ENCODE measurements around the gene HIGD2A. TPM values are rescaled to one million over a fixed set of nuclear protein-coding genes. Genes with fewer than 3 reads are reported as not detected.

The HIGD2A gene
- total RNA-seq, 5 donors from 2014 or later (not counting 1 experiment from before 2014, with no cell fraction given) = 88.5 to 117 (median 95.4) TPM

DNA sequence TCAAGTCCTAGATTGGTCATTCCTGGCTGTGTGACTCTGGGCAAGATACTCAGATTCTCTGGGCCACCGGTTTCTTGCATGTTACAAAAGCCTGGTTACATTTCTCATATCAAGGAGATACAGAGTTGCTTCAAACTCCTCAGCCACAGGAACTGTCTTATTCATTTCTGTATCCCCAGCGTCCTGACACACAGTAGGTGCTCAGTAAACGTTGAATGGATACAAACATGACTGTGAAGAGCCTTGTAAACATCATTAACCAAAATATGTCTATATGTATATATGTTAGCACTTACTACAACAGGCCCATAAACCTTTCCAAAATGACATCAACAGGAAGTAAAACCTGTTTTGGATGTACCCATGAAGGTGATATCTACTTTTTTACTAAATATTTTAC, 26.2 kb downstream of the HIGD2A start:
- ATAC-seq (replicated peaks in 1 of 4) (no peak), DNase-seq (no peak)
- H3K9me3 ChIP-seq = no peaks in the 10 kb centered on the region
- CTCF ChIA-PET = interaction anchor here (0.7 to 2.3 kb wide), 3 partner anchors 33 to 233 kb away, joined by 3 to 12 read pairs (median 3); no protein-coding TSS in a partner anchor
- peaks cover 7% of the 10 kb centered on the region for H3K36me3 Mint-ChIP-seq
- peak overlapping the region; percentile 30 for H3K27ac ChIP-seq (ENCODE audit: low read length)
- H3K27me3 Mint-ChIP-seq = no peaks in the 10 kb centered on the region
- H3K27me3 ChIP-seq (replicated peaks in 1 of 2; ENCODE audit: control insufficient read depth in 2 of 2, extremely low read depth in 1 of 2, insufficient read depth in 2 of 2, low read length in 1 of 2) = no peaks in the 10 kb centered on the region
- H3K9me3 Mint-ChIP-seq = no peaks in the 10 kb centered on the region
- POLR2A ChIA-PET = no interaction called here
- H3K36me3 ChIP-seq (ENCODE audit: control insufficient read depth in 2 of 2, extremely low read depth in 1 of 2, insufficient read depth in 1 of 2, low read length in 1 of 2) = peaks cover 2 to 5% of the 10 kb centered on the region in 2 donors
- WGBS (ENCODE audit: insufficient coverage) = 100% methylated on average over 1 of the region's 3 CpGs
- peak overlapping the region; percentile 76 to 82 (median 77) for H3K4me3 Mint-ChIP-seq
- H3K27ac Mint-ChIP-seq = peak overlapping the region; percentile 34 to 73
- peaks cover 42 to 51% (median 46%) of the 10 kb centered on the region in 3 donors for H3K4me1 Mint-ChIP-seq
- peaks cover 11 to 39% of the 10 kb centered on the region in 2 experiments for H3K4me1 ChIP-seq (ENCODE audit: control insufficient read depth in 1 of 2, extremely low read depth in 1 of 2, insufficient read depth in 2 of 2, low read length in 2 of 2)
- no peak overlapping the region for H3K4me3 ChIP-seq (ENCODE audit: control insufficient read depth in 1 of 2, extremely low read depth in 1 of 2, low read length in 1 of 2)

DNA sequence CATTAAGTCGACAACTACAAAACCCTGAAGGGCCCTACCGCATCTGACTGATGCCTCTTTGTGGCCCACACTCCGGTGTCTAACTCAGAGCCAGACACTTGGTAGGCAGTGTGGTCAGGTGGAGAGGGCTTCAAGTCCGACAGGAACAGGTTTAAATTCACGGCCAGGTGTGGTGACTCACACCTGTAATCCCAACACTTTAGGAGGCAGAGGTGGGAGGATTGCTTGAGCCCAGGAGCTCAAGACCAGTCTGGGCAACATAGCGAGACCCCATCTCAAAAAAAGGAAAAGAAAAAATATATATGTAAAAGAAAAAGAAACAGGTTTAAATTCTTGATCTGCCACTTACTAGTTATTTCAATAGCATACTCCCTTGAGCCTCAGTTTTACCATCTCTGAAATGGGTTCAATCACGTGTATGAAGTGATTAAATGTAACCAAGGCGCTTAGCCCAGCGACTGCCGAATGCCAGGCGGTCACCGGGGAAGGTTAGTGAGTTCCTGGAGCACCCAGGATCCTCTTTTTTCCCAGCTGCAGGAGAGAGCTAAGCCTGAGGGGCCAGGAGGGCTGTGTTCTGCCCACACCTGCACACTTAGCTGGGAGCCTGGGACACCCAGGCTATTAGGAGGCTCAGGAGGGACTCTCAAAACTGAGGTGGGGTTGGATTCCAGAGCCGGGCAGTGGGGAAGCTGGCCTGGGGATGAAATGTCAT, 26.8 kb downstream of the HIGD2A start:
- H3K27ac Mint-ChIP-seq = peak overlapping the region; percentile 73 to 74
- no peaks in the 10 kb centered on the region for H3K27me3 ChIP-seq (replicated peaks in 1 of 2; ENCODE audit: control insufficient read depth in 2 of 2, extremely low read depth in 1 of 2, insufficient read depth in 2 of 2, low read length in 1 of 2)
- CTCF ChIA-PET = interaction anchor here (0.7 to 2.3 kb wide), 3 partner anchors 32 to 233 kb away, joined by 3 to 12 read pairs (median 3); no protein-coding TSS in a partner anchor
- no peaks in the 10 kb centered on the region for H3K9me3 ChIP-seq
- no peaks in the 10 kb centered on the region for H3K27me3 Mint-ChIP-seq
- ATAC-seq (replicated peaks in 1 of 4) (no peak), DNase-seq (peak in 2 of 35 experiments; percentile 5 to 14)
- H3K36me3 Mint-ChIP-seq = peaks cover under 1% of the 10 kb centered on the region
- H3K9me3 Mint-ChIP-seq = no peaks in the 10 kb centered on the region
- POLR2A ChIA-PET = interaction anchor here (0.5 to 0.9 kb wide), 3 partner anchors 20 to 123 kb away, joined by 3 to 7 read pairs (median 3); no protein-coding TSS in a partner anchor
- H3K36me3 ChIP-seq (ENCODE audit: control insufficient read depth in 2 of 2, extremely low read depth in 1 of 2, insufficient read depth in 1 of 2, low read length in 1 of 2) = peaks cover 0 to 2% of the 10 kb centered on the region in 2 donors
- peak overlapping the region; percentile 76 to 82 (median 77) for H3K4me3 Mint-ChIP-seq
- H3K4me1 ChIP-seq (ENCODE audit: control insufficient read depth in 1 of 2, extremely low read depth in 1 of 2, insufficient read depth in 2 of 2, low read length in 2 of 2) = peaks cover 11 to 39% of the 10 kb centered on the region in 2 experiments
- WGBS (ENCODE audit: insufficient coverage) = 92% methylated on average over 6 of the region's 13 CpGs
- H3K4me3 ChIP-seq (ENCODE audit: control insufficient read depth in 1 of 2, extremely low read depth in 1 of 2, low read length in 1 of 2) = peak overlapping the region; percentile 68 to 84
- H3K27ac ChIP-seq (ENCODE audit: low read length) = peak overlapping the region; percentile 30
- peaks cover 42 to 51% (median 46%) of the 10 kb centered on the region in 3 donors for H3K4me1 Mint-ChIP-seq

DNA sequence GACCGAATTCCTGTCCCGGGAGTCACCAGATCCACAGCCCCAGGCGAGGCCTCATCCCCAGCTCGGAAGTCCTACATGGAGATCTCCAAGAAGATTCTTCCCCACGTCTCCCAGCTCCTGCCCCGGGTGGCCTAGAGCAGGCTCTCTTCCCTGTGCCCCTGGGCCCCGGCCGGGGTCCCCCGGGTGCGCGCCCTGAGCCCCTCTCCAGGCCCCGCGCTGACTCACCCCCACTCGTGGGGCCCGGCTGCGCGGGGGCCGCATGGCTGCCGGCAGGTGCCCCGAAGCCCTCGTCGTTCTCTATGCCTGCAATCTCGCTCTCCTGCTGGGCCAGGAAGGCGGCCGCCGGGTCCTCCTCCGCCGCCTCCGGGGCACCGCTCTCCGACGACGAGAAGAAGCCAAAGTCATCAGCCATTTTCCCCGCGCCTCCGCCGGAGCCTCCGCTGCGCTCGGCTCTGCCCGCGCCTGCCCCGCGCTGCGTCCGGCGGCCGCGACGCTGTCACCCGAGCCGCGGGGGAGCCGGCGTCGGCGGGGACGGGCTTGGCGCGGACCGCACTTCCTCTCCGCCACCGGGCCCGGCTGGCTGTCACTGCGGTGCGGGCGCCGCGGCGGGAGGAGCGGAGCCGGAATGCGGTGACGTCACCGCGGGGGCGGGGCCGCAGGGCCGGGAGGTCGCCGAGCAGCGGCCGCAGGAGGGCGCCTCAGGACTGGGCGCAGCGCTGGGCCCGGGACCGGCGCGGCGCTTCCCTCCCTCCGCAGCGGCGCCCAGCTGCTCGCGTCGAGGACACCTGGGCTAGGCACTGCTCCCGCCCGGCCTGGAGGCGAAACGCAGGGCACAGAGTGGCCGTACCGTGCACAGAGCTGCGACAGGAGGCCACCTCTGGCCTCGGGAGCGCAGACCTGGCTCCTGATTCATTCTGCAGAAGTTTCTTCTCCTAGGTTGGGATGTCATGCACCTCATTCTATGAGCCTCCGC, 27.7 kb downstream of the HIGD2A start, which contains the start of gene CLTB:
TSS of gene CLTB (minus strand) at position 588 of the 973 bp plus-strand sequence. CDS start at position 412, 176 bp downstream.
- H3K9me3 Mint-ChIP-seq = no peaks in the 10 kb centered on the region
- peak within 1 kb of the TSS; percentile 74 to 77 for H3K27ac Mint-ChIP-seq
- Histone ChIP-seq H3K4me3 (ENCODE audit: control insufficient read depth in 1 of 2, extremely low read depth in 1 of 2, low read length in 1 of 2) (peak within 1 kb of the TSS; percentile 68 to 84), H3K27me3 (replicated peaks in 1 of 2; ENCODE audit: control insufficient read depth in 2 of 2, extremely low read depth in 1 of 2, insufficient read depth in 2 of 2, low read length in 1 of 2) (no peaks in the 10 kb centered on the region), H3K9me3 (no peaks in the 10 kb centered on the region), H3K27ac (ENCODE audit: low read length) (peak within 1 kb of the TSS; percentile 55), H3K4me1 (ENCODE audit: control insufficient read depth in 1 of 2, extremely low read depth in 1 of 2, insufficient read depth in 2 of 2, low read length in 2 of 2) (peaks cover 11 to 39% of the 10 kb centered on the region in 2 experiments), H3K36me3 (ENCODE audit: control insufficient read depth in 2 of 2, extremely low read depth in 1 of 2, insufficient read depth in 1 of 2, low read length in 1 of 2) (no peaks in the 10 kb centered on the region)
- H3K4me3 Mint-ChIP-seq = peak within 1 kb of the TSS; percentile 76 to 82 (median 77)
- H3K4me1 Mint-ChIP-seq = peaks cover 39 to 47% (median 42%) of the 10 kb centered on the region in 3 donors
- ATAC-seq (replicated peaks in 1 of 4) = peak; percentile 92 to 97 (median 94)
- peak; percentile 75 to 97 (median 88) for DNase-seq
- 2% methylated on average over 101 of the region's 107 CpGs for WGBS (ENCODE audit: insufficient coverage)
- CTCF ChIA-PET = interaction anchor here in 1 of 2 donors (0.6 to 2.3 kb wide), 5 partner anchors 32 to 244 kb away, joined by 3 to 12 read pairs (median 3); no protein-coding TSS in a partner anchor
- no peaks in the 10 kb centered on the region for H3K27me3 Mint-ChIP-seq
- no peaks in the 10 kb centered on the region for H3K36me3 Mint-ChIP-seq
- POLR2A ChIA-PET = interaction anchor here (0.5 to 0.9 kb wide), 4 partner anchors 21 to 122 kb away, joined by 3 to 7 read pairs (median 3); no protein-coding TSS in a partner anchor

DNA sequence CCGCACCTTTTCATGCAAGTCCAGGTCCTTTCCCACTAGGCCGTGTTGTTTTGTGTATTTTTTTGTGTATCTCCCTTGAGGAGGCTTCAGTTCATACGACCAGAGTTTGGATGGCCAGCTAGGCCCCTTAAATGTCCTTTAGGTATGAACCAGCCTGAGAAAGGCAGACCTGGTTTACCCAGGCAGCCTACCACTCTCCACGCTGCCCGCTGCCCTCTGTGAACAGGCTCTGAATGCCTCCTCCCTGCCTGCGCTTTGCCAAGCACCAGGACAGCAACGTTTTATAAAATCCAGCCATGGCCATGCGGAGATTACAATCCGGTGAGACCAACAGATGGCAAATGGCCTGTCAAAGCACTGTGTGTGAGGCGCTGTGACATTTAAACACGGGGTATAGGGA, 28.4 kb downstream of the HIGD2A start:
- Mint-ChIP-seq H3K4me3 (peak overlapping the region; percentile 70 to 76 (median 73)), H3K27ac (peak overlapping the region; percentile 72 to 77), H3K4me1 (peaks cover 32 to 42% (median 37%) of the 10 kb centered on the region in 3 donors), H3K27me3 (no peaks in the 10 kb centered on the region), H3K36me3 (no peaks in the 10 kb centered on the region), H3K9me3 (no peaks in the 10 kb centered on the region)
- ATAC-seq (replicated peaks in 1 of 4) (no peak), DNase-seq (no peak)
- POLR2A ChIA-PET = interaction anchor here in 1 of 2 donors (0.6 to 1.1 kb wide), 2 partner anchors 12 to 44 kb away, joined by 3 read pairs; no protein-coding TSS in a partner anchor
- no peaks in the 10 kb centered on the region for H3K9me3 ChIP-seq
- no peaks in the 10 kb centered on the region for H3K36me3 ChIP-seq (ENCODE audit: control insufficient read depth in 2 of 2, extremely low read depth in 1 of 2, insufficient read depth in 1 of 2, low read length in 1 of 2)
- 86% methylated on average over 11 of the region's 11 CpGs for WGBS (ENCODE audit: insufficient coverage)
- H3K27me3 ChIP-seq (replicated peaks in 1 of 2; ENCODE audit: control insufficient read depth in 2 of 2, extremely low read depth in 1 of 2, insufficient read depth in 2 of 2, low read length in 1 of 2) = no peaks in the 10 kb centered on the region
- H3K4me3 ChIP-seq (ENCODE audit: control insufficient read depth in 1 of 2, extremely low read depth in 1 of 2, low read length in 1 of 2) = peak overlapping the region in 1 of 2 donors; percentile 39
- H3K4me1 ChIP-seq (ENCODE audit: control insufficient read depth in 1 of 2, extremely low read depth in 1 of 2, insufficient read depth in 2 of 2, low read length in 2 of 2) = peaks cover 11 to 39% of the 10 kb centered on the region in 2 experiments
- CTCF ChIA-PET = interaction anchor here (0.6 to 2.3 kb wide), 5 partner anchors 31 to 1821 kb away, joined by 3 to 12 read pairs (median 3); no protein-coding TSS in a partner anchor
- peak overlapping the region; percentile 55 for H3K27ac ChIP-seq (ENCODE audit: low read length)

DNA sequence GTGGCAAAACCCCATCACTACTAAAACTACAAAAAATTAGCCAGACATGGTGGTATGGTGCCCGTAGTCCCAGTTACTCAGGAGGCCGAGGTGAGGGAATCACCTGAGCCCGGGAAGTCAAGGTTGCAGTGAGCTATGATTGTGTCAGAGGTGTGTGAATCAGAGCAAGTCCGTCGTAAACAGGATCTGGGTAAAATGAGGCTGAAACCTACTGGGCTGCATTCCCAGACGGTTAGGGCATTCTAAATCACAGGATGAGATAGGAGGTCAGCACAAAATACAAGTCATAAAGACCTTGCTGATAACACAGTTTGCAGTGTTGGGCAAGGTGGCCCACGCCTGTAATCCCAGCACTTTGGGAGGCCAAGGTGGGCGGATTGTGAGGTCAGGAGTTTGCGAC, 29.7 kb downstream of the HIGD2A start:
- no peak overlapping the region for H3K27ac ChIP-seq (ENCODE audit: low read length)
- peaks cover 0 to 4% of the 10 kb centered on the region in 2 experiments for H3K27me3 ChIP-seq (replicated peaks in 1 of 2; ENCODE audit: control insufficient read depth in 2 of 2, extremely low read depth in 1 of 2, insufficient read depth in 2 of 2, low read length in 1 of 2)
- peaks cover 11 to 33% of the 10 kb centered on the region in 2 experiments for H3K4me1 ChIP-seq (ENCODE audit: control insufficient read depth in 1 of 2, extremely low read depth in 1 of 2, insufficient read depth in 2 of 2, low read length in 2 of 2)
- Mint-ChIP-seq H3K9me3 (no peaks in the 10 kb centered on the region), H3K27me3 (peaks cover 0 to 7% of the 10 kb centered on the region in 2 donors), H3K27ac (peak overlapping the region in 1 of 2 donors; percentile 28), H3K4me3 (no peak overlapping the region), H3K36me3 (no peaks in the 10 kb centered on the region), H3K4me1 (peaks cover 27 to 32% (median 28%) of the 10 kb centered on the region in 3 donors)
- no peaks in the 10 kb centered on the region for H3K36me3 ChIP-seq (ENCODE audit: control insufficient read depth in 2 of 2, extremely low read depth in 1 of 2, insufficient read depth in 1 of 2, low read length in 1 of 2)
- DNase-seq (no peak), ATAC-seq (replicated peaks in 1 of 4) (no peak)
- 90% methylated on average over 8 of the region's 9 CpGs for WGBS (ENCODE audit: insufficient coverage)
- no peaks in the 10 kb centered on the region for H3K9me3 ChIP-seq
- no peak overlapping the region for H3K4me3 ChIP-seq (ENCODE audit: control insufficient read depth in 1 of 2, extremely low read depth in 1 of 2, low read length in 1 of 2)
- CTCF ChIA-PET = interaction anchor here (0.8 to 1.3 kb wide), 5 partner anchors 19 to 694 kb away, joined by 3 to 6 read pairs (median 5); no protein-coding TSS in a partner anchor
- POLR2A ChIA-PET = interaction anchor here (0.6 to 1.1 kb wide), 2 partner anchors 13 to 193 kb away, joined by 3 read pairs; no protein-coding TSS in a partner anchor

Data from T-cell (primary cell).